Right ventricle myocardium superior (tissue), 1 donor: ENCODE results near the gene SDR39U1. TPM values are rescaled to one million over a fixed set of nuclear protein-coding genes. Genes with fewer than 3 reads are reported as not detected.
"Not testable (repeated sequence)": the region's sequence is repeated elsewhere in the genome, so short reads cannot be mapped to it uniquely, and the experiment has no call there.

Experiments
- ATAC-seq: fragments of 200-7000 bp; cut with Tn5 transposase; one replicate; pipeline ENCODE4 v1.9.1; 2020; ENCODE audit warnings: mild to moderate bottlenecking; ENCODE audit not compliant: poor library complexity
- DNase-seq: peaks from one replicate; pipeline ENCODE4 v3.0.0-alpha.2; 2020
- intact Hi-C: fragments of 100-400 bp; cut with DNase I; formaldehyde crosslinking; loops from one replicate; pipeline ENCODE4 v1.11.2; 2022
- total RNA-seq: library from RNA; stranded (reverse); fragmentation: NEBNext Ultra II Directional; extraction: Animal tissue kit (Norgen Biotek cat#: 25700); gene quantifications from one replicate; pipeline ENCODE4 v1.2.1, GENCODE V29; 2021
- donor health status: DM: no; HTN: yes; CAD: no; lungs with severe emphysema.

Gene SDR39U1
- total RNA-seq, 1 donor from 2014 or later, result 84.7 TPM

GRCh38 chr14:24458736-24459135 is 16.2 kb upstream of the SDR39U1 start:
- intact Hi-C loops, result no loop called here
- ATAC-seq (no peak), DNase-seq (no peak)

GRCh38 chr14:24456980-24457379 is 14.4 kb upstream of the SDR39U1 start:
- DNase-seq, result no peak
- no peak for ATAC-seq
- intact Hi-C loops, result no loop called here

DNA sequence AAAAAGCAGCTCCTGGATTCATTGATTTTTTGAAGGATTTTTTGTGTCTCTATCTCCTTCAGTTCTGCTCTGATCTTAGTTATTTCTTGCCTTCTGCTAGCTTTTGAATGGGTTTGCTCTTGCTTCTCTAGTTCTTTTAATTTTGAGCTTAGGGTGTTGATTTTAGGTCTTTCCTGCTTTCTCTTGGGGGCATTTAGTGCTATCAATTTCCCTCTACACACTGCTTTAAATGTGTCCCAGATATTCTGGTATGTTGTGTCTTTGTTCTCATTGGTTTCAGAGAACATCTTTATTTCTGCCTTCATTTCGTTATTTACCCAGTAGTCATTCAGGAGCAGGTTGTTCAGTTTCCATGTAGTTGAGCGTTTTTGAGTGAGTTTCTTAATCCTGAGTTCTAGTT is 8.3 kb upstream of the SDR39U1 start:
- DNase-seq, ATAC-seq, intact Hi-C loops: not testable (repeated sequence)

- intact Hi-C loops, result no loop called here
- ATAC-seq (no peak), DNase-seq (no peak)
Measured at GRCh38 chr14:24443053-24443665, 583 bp upstream of the SDR39U1 start.

- DNase-seq (no peak), ATAC-seq (no peak)
- intact Hi-C loops, result no loop called here
Measured at GRCh38 chr14:24441904-24442239, 704 bp downstream of the SDR39U1 start.

- ATAC-seq, result no peak
- no peak for DNase-seq
- intact Hi-C loops, result no loop called here
Measured at GRCh38 chr14:24441485-24441884, 1.1 kb downstream of the SDR39U1 start.

GRCh38 chr14:24440606-24441399 is 1.8 kb downstream of the SDR39U1 start:
- intact Hi-C loops, result no loop called here
- ATAC-seq (no peak), DNase-seq (no peak)

- DNase-seq, result no peak
- intact Hi-C loops, result no loop called here
- ATAC-seq, result no peak
Measured at GRCh38 chr14:24439830-24440605, 2.6 kb downstream of the SDR39U1 start.

GRCh38 chr14:24439257-24439656 is 3.3 kb downstream of the SDR39U1 start:
- no peak for ATAC-seq
- DNase-seq, result no peak
- intact Hi-C loops, result no loop called here

DNA sequence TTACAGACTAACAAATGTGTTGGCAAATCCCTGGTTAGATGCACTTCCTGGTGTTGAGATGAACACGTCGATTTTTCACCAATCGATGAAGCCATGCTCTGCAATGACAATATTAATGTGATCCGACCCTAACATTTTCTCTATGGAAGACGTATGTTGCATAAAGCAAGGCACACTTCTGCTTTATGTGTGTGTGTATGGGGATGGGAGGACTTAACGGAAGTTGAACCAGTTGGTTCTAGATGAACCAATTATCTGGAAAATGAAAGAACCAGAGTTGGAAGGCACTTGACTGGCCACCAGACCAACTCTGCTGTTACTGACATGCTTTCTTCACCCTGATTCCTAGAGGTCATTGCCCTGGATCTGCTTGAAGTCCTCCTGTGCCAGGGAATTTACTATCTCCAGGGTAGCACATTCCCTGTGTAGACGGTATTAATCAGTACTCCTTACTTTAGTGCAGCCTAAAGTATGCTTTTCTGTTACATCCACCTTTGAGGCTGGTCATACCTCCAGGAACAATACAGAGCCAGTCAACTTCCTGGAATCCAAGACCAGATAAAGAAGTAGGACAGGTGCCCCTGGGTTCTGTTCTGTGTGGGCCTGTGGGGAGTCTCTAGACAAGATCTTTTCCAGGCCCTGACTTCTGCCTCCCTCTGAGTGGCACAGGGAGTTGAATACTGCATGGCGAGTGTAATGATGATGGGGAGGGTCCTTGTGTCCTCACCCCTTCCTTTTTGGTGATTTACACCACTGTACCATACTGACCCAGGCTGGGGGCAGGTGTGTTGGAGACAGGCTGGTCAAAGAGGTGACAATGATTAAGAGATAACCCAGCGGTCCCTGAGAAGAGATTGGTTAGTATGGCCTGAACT is 4.1 kb downstream of the SDR39U1 start:
- DNase-seq (no peak), ATAC-seq (no peak)
- intact Hi-C loops, result no loop called here

DNA sequence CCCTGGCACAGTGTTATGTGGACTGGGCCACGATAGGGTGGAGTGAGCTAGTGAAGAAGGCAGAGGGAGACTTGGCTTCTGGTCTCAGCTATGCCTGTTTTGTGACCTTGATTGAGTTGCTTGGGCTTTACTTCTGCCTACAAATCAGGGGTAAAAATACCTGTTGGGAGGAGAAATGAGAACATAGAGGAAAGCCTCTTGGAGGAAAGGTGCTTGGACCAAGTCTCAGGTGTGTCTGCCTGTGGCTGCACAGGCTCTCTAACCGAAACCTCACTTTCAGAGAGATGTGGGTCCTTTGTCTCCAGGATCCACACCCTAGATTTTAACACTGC is 4.9 kb downstream of the SDR39U1 start:
- DNase-seq, result no peak
- intact Hi-C loops, result loop anchor here (2.0 kb wide), 1 partner anchor 105 kb away; no protein-coding TSS in a partner anchor

DNA sequence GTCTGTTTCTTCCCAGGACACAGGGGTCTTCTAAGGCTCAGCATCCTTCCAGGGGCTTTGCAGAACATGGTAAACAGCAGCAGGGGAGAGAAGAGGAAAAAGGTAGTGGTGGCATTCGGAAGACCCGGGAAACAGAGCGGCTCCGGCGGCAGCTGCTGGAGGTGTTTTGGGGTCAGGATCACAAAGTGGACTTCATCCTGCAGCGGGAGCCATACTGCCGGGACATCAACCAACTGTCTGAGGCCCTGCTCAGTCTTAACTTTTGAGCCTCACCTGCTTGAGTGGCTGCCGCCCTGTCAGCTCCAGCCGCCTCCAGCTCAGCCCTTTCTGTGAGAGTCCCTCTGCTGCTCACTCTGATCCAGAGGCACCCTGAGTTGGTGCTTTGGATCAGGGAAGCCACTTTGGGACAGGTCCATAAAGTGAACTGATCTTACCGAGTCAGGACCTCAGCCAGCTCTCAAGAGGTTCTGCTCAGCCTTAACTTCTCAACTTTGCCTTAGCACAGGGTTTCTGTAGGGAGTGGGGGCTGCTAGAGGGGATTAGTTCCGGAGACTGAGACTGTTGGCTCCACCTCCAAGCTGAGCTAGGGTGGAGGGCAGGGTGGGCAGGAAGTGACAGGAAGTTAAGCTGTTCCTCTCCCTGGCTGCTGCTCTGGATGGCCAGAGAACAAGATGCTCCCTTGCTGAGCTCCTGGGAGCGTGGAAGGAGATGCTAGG is 5.4 kb downstream of the SDR39U1 start:
- intact Hi-C loops, result loop anchor here (2.0 kb wide), 1 partner anchor 104 kb away; no protein-coding TSS in a partner anchor
- ATAC-seq (no peak), DNase-seq (no peak)

More for the DNA sequence above, 4.9 kb downstream of the SDR39U1 start:
- no peak for ATAC-seq

DNA sequence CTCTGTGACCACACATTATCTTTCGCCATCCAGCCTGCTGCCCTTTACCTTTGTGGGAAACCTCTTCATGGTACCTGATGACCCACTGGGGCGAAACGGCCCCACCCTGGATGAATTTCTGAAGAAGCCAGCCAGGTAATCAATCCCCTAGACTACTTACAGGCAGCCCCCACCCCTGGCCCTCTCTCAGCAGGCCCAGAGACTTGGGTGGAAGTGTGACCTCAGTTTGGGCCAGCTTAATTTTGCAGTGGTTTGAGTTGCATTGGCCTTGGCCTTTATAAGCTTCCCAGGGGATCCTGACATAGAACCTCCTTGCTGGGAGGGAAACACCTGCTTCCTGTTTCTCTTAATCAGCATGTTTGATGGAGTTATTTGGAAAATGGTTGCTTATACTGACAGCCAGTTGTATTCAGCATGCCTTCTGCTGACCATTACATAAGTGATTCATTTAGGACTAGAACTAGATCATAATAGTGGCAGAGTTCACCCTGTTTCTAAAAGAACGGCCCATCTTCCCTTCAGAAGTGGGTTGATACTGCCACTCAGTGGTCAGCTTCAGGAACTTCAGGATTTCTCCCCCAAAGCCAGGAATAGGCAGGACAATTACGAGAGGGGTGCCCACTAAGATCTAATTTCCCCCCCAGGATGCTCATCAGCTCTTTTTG is 6.1 kb downstream of the SDR39U1 start:
- ATAC-seq, result peak; percentile 51
- DNase-seq, result no peak
- intact Hi-C loops, result loop anchor here (2.0 kb wide), 1 partner anchor 104 kb away; no protein-coding TSS in a partner anchor

- DNase-seq (no peak), ATAC-seq (no peak)
- intact Hi-C loops, result loop anchor here (2.0 kb wide), 1 partner anchor 103 kb away; no protein-coding TSS in a partner anchor
Measured at GRCh38 chr14:24435998-24436354, 6.6 kb downstream of the SDR39U1 start.

- ATAC-seq, result no peak
- intact Hi-C loops, result no loop called here
Measured at GRCh38 chr14:24435192-24435810, 7.3 kb downstream of the SDR39U1 start.

GRCh38 chr14:24434676-24435075 is 7.9 kb downstream of the SDR39U1 start:
- intact Hi-C loops, result loop anchor here (5.0 kb wide), 1 partner anchor 67 kb away; the partner anchor contains the start of gene NFATC4
- no peak for ATAC-seq
- DNase-seq, result no peak

More at GRCh38 chr14:24435192-24435810, 7.3 kb downstream of the SDR39U1 start:
- no peak for DNase-seq

- DNase-seq, result no peak
- ATAC-seq, result no peak
- intact Hi-C loops, result loop anchor here (5.0 kb wide), 1 partner anchor 67 kb away; the partner anchor contains the start of gene NFATC4
Measured at GRCh38 chr14:24434036-24434435, 8.5 kb downstream of the SDR39U1 start.
